GM18867 (cell line): ENCODE results near the gene WDR1.

Experiments
- ATAC-seq: cut with Tn5 transposase; IDR thresholded peaks from one replicate; pipeline ENCODE4 v1.9.1; 2021; ENCODE audit warnings: mild to moderate bottlenecking, moderate library complexity; ENCODE audit not compliant: unreplicated experiment

Gene WDR1

GRCh38 chr4:10075158-10075863, 41.3 kb downstream of the WDR1 start:
- no peak for ATAC-seq

GRCh38 chr4:10074767-10075105, 41.9 kb downstream of the WDR1 start:
- no peak for ATAC-seq

GRCh38 chr4:10074076-10074766, 42.4 kb downstream of the WDR1 start:
- no peak for ATAC-seq

- no peak for ATAC-seq
These were observed 44.1 kb downstream of the WDR1 start for GRCh38 chr4:10072420-10073017.

GRCh38 chr4:10069075-10069642, 47.4 kb downstream of the WDR1 start:
- ATAC-seq, result no peak

- ATAC-seq, result no peak
These were observed 49.6 kb downstream of the WDR1 start for GRCh38 chr4:10066670-10067651.

- ATAC-seq, result no peak
These were observed 50.4 kb downstream of the WDR1 start for GRCh38 chr4:10066206-10066605.

GRCh38 chr4:10063544-10064300, 52.9 kb downstream of the WDR1 start:
- no peak for ATAC-seq

- no peak for ATAC-seq
These were observed 54.8 kb downstream of the WDR1 start for GRCh38 chr4:10061650-10062415.

GRCh38 chr4:10058371-10058770, 58.2 kb downstream of the WDR1 start:
- ATAC-seq, result no peak

- no peak for ATAC-seq
These were observed 59.6 kb downstream of the WDR1 start for GRCh38 chr4:10057023-10057395.

GRCh38 chr4:10056334-10057022, 60.1 kb downstream of the WDR1 start:
- no peak for ATAC-seq

GRCh38 chr4:10055871-10056270, 60.7 kb downstream of the WDR1 start:
- no peak for ATAC-seq

- no peak for ATAC-seq
These were observed 62.0 kb downstream of the WDR1 start for GRCh38 chr4:10054571-10055041.

- no peak for ATAC-seq
These were observed 62.8 kb downstream of the WDR1 start for GRCh38 chr4:10053635-10054453.

- ATAC-seq, result no peak
These were observed 65.0 kb downstream of the WDR1 start for GRCh38 chr4:10051517-10052135.

- no peak for ATAC-seq
These were observed 65.9 kb downstream of the WDR1 start for GRCh38 chr4:10050721-10051120.
